GM19328 (cell line): ENCODE measurements around the gene AVPR1B.

Experiments used
- ATAC-seq: cut with Tn5 transposase; IDR thresholded peaks from one replicate; pipeline ENCODE4 v1.9.1; 2021; ENCODE audit warnings: mild to moderate bottlenecking, moderate library complexity; ENCODE audit not compliant: unreplicated experiment

AVPR1B gene, protein sequence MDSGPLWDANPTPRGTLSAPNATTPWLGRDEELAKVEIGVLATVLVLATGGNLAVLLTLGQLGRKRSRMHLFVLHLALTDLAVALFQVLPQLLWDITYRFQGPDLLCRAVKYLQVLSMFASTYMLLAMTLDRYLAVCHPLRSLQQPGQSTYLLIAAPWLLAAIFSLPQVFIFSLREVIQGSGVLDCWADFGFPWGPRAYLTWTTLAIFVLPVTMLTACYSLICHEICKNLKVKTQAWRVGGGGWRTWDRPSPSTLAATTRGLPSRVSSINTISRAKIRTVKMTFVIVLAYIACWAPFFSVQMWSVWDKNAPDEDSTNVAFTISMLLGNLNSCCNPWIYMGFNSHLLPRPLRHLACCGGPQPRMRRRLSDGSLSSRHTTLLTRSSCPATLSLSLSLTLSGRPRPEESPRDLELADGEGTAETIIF

DNA sequence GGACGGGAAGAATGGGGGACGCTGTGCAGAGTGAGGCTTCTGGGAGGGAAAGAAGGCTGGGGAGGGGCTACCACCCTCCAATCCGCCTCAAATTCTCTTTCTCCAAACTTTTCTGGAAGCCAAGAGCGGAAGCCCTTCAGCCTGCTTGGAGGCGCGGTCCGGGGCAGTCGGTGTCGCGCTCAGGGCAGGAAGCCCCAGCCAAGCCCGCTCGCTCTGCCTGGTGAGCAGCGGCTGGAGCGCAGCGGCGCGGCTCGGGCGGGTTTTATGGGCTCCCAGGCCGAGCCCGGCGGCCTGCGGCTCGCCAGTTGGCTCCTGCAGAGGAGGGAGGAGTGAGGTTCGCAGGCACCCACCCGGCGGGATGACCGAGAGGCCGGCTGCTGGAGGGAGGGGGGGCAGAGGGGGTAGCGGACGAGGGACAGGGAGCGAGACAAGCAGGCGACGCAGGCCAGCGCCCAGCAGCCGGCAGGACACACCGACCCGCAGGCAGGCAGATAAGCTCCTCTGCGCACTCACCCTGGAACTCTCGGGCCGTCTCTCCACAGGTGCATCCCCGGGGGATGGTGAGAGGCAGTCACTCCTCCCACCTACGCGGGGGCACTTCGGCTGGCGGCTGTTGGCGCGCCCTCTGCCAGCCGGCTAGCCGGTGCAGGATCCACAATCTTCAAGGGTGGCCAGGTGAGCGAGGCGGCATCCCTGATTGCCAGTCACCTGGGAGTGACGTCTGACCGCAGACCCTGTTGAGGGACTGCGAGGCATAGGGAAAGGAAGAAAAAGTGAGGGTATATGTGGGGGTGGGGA is at the start of gene AVPR1B:
Gene AVPR1B, minus strand, starts transcription at position 238 of the 798 bp plus-strand sequence. CDS start 498 bp downstream, outside the sequence.
- ATAC-seq, result no peak

DNA sequence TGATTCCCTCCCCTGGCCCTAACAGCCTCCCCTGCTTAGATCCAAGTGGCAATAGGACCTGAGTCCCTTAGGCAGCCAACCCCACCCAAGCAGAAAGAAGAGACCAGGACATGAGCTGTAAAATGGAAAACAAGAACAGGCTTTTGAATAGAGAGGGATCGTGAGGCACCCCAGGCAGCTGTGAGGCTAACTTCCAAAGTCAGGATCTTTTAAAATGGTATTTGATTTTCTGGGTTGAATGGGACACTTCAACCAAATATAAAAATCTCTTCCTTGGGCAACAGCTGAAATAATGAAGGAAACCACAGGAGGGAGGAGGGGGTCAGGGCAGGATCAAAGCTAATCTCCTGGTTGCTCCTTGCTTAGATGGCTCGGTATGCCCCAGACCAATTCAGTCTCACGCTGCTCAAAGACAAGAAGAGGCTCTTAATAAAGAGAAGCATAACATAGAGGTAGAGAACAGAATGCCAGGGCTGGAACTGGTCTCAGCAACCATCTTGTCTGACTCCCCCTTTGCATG is 28.6 kb upstream of the AVPR1B start:
- no peak for ATAC-seq

DNA sequence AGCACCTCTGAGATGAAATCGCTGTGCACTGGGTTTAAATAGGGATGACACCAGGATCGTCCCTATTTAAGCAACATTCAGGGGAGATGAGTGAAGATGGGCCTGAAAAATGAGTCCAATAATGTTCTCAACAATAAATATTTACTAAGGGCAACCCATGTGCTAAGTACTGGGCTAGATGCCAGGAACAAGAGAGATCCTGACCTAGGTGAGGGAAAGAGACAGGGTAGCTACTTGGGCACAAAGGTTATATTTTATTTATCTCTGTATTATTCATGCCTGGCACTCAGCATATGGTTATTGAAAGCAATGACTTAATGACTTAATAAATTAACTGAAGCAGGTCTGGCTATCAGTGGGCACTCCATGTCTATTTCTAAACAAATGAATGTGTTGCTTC is 27.4 kb upstream of the AVPR1B start:
- no peak for ATAC-seq

DNA sequence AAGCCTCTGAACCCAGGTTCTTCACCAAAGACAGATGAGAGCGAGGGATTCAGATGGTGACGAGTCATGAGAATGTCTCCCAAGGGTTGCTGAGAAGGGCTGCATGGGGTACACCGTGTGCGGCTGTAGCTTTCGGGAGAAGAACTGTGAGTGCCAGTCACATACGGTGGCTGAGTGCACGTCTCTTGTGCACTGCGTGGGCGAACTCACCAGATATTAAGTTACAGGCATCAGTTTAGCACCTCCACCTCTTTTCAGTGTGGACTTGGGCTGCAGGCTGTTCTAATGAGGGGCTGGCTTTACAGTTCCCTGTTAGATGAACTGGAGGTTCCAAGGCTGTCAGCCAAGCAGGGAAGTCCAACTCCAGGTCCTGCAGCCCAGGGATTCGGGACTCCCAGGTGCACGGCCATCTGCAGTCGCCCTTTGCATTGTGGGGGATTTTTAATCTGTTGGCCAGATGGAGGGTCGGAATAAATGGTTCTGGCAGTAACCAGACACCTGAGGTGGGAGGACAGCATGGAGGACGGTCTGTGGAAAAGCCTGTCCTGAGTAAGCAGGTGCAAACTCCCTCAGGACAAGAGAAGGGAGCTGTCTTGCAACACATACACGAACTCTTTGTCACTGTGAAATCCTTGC is 26.5 kb upstream of the AVPR1B start:
- no peak for ATAC-seq

DNA sequence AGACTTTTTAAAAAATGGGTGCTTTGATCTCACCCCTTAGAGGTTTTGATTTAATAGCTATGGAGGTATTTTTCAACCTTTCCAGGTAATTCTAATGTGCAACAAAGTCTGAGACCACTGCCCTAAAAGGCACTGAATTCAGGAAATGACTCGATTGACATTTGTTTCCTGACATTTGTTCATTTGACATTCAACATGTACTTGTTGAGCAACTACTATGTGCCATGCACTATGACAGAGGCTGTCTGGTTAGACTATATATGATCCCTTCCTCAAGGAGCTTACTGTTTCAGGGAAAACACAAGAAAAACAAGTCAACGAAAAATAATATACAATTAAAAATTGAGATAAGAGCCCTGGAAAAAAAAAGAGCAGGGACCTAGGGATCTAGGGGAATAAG is 25.6 kb upstream of the AVPR1B start:
- no peak for ATAC-seq

DNA sequence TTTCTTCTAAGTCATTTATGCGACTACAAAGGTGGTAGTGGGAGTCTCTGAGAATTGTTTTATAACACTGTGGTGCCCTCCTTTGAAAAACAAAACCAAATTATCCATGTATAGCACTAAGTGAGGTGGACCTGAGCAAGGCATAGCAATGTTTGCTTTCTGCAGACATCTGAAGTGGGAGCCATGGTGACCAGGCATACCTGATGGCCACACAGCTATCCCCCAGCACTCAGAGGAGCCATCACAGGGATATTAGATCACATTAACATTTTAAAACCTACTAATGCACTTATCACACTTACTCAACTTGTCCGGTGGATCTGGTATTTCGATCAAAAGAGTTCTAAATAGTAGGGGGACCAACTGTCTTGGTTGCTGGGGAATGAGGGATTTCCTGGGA is 24.8 kb upstream of the AVPR1B start:
- ATAC-seq, result no peak

DNA sequence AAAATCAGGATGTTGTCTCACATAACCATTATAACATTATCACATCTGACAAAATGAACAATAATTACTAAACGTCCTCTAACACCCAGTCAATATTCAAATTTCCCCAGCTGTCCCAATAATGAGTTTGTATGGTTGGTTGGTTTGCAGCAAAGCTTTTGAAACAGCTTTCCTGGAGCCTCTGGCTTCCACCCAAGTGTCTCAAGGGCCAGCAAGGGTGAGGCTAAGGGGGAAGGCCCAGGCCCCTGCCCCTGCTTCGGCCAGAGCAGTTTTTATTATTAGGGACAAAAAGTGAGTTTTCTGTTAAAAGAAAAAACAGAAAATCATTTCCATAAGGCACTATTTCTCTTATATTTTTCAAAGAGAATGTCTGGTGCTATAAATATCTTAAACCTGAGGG is 19.1 kb upstream of the AVPR1B start:
- no peak for ATAC-seq

DNA sequence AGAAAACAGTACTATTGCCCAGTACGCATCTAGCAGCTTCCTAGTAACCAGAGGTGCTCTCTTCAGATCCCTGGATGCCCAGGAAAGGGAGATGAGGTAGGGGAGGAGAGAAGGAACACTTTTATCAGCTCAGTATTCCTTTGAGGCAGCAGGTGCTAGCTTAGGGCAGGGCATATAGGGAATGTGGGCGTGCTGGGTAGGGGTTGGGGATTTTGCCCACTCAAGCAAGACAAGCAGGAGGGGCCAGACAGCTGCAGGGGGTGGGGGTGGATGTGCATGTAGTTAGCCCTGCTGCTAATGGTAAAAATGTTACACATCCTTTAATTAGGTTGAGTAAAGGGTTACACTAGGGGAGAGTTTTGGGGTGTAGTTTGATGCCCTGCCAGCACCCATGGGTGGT is 18.1 kb upstream of the AVPR1B start:
- no peak for ATAC-seq

DNA sequence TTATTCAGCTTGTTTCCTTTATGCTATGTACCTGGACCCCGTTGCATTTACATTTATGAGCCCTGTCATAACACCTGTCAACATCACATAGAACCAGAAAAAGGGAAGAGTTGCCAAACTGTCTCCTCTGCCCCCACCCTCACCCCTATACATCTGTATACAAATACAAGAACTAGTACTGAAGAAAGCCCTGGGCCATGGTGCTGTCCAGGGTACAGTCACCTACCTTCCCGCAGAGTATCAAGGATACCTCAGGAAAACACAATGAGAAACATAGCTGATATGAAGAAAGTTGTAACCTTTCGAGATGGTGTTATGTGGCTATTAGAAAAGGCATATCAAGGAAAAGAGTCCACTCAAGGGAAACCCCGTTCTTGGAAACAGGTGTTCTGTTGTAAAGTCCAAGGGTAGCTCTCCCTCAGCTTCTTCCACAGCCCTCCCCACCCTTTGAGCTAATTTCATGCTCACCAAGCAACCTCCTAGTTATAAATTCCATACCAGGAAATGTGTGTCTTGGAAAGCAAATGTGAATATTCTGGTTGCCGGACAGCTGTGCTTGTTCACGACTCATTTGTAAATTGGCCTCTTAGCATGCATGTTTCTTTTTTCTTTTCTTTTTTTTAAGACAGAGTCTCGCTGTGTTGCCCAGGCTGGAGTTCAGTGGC is 16.7 kb upstream of the AVPR1B start:
- no peak for ATAC-seq

DNA sequence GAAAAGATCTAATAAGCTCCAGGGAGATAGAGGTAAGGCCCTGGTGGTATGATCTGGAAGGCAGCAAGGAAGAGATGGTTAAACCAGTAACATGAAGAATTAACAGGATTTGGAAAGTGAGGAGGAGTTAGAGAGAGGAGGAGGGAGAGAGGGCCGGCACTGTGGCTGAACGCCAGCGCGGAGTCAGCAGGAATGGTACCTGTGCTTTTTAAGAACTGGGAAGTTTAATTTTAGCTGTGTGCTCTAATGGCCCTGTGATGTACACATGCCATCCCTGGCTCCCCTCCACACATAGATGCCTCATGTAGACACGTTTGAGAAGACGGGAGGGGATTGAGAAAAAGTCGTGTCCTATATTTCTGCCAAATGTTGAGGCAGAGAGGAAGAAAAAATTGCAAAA is 13.8 kb upstream of the AVPR1B start:
- ATAC-seq, result no peak

DNA sequence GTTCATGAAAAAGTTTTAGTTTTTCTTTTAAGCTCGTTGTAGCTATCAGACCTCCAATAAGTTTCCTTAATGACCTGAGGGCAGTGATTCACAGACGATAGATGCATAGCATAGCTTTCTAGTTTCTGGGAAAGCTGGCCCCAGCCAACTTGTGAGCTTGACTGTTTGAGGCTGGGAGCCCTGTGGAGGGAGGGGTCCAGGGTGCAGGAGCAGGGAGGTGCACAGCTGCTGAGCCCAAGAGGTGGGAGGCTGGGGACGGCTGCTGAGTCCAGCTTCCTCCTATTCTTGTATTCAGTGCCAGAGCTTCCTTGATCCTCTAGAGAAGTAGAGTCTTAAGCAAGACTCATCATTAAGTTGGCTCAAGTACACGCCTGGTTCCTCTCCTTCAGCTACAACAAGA is 11.0 kb upstream of the AVPR1B start:
- no peak for ATAC-seq

DNA sequence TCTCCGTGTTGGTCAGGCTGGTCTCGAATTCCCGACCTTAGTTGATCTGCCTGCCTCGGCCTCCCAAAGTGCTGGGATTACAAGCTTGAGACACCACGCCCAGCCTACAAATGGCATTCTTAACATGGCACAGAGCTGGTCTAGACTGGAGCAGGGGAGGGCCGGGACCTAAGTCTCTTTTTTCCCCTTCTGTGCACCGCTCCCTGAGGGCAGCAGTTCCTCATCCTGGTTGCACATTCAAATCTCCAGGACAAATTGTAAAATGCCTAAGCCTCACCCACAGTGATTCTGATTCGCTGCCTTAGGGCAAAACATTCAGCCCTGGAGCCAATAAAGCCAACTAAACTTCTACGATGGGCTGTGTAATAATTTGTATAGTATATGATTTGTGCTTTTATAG is 10.1 kb upstream of the AVPR1B start:
- no peak for ATAC-seq

DNA sequence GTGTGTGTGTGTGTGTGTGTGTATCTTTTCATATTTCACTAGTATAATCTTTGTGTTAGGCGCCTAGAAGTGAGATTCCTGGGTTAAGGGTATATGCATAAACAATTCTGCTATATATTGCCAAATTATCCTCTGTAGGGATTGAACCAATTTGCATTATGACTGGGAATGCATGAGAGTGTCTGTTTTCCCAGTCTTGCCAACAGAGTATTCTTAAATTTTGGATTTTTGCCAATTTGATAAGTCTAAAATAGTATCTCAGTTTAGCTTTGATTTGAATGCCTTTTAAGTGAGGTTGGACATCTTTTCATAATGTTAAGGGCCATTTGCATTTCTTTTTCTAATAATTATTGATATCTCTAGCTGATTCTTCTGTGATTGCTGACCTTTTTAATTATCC is 8.2 kb upstream of the AVPR1B start:
- ATAC-seq, result no peak

DNA sequence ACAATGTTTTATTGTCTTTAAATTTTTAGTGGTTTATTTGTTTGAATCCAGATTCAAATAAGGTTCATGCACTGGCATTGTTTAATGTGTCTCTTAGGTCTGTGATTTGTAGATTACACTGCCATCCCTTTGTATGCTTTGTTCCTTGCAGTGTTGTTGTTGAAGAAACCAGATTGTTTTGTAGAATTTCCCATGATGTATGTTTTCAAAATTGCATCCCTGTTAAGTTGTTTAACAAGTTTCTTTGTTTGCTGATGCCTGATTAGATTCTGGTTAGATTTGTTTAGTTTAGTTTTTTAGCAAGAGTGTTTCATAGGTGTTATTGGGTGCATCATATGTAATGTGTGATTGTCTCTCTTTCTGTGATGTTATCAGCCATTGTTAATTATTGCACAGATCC is 5.5 kb upstream of the AVPR1B start:
- no peak for ATAC-seq

DNA sequence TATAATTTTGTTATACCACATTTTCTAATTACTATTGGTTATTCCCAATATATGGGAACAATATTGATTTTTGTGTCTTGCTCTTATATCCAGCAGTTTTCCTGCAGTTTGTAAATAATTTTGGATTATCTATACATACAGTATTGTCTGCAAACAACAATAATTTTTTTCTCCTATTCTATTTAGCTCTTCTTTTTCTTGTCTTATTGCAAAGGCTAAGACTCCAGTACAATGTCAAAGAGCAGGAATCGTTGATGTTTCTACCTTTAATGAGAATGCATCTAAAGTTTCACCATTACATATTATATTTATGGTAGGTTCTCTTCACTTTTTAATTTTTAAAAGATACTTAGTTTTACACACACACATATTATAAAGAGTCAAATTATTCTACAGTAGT is 4.1 kb upstream of the AVPR1B start:
- ATAC-seq, result no peak

DNA sequence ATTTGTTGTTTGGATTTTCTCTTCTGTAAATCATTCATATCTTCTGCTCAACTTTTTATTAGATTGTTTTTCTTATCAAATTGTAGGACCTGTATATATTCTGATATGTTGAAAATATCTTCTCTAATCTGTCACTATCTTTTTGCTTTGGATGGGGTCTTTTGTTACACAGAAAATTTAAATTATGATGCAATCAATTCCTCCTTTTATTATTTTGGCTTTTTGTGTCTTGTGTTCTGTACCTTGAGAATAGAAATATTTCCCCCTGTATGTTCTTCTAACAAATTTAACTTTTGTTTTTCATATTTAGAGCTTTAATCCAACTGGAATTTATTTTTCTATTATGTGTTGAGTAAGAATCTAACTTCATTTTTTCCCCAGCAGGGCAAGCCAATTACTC is 3.2 kb upstream of the AVPR1B start:
- ATAC-seq, result no peak

DNA sequence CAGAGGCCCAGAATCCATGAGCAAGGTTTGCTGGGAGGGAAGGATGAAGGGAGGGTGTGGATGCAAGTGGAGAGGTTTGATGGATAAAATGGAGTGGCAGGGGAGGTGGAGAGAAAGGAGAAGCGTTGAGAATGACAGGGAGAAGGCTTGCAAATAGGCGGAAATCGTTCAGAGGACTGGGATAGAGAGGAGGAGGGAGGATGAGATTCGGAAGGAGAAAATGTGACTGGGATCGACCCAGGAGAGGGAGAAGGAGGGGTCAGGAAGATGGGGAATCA is 376 bp downstream of the AVPR1B start:
- no peak for ATAC-seq

DNA sequence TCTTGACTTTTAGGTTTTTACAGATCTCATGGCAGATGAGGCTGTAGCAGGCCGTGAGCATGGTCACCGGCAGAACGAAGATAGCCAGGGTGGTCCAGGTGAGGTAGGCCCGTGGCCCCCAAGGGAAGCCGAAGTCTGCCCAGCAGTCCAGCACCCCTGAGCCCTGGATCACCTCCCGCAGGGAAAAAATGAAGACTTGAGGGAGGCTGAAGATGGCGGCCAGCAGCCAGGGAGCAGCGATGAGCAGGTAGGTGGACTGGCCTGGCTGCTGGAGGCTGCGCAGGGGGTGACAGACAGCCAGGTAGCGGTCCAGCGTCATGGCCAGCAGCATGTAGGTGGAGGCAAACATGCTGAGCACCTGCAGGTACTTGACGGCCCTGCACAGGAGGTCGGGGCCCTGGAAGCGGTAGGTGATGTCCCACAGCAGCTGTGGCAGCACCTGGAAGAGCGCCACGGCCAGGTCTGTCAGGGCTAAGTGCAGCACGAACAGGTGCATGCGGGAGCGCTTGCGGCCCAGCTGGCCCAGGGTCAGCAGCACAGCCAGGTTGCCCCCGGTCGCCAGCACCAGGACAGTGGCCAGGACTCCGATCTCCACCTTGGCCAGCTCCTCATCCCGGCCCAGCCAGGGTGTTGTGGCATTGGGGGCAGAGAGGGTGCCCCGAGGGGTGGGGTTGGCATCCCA is 856 bp downstream of the AVPR1B start:
- no peak for ATAC-seq

DNA sequence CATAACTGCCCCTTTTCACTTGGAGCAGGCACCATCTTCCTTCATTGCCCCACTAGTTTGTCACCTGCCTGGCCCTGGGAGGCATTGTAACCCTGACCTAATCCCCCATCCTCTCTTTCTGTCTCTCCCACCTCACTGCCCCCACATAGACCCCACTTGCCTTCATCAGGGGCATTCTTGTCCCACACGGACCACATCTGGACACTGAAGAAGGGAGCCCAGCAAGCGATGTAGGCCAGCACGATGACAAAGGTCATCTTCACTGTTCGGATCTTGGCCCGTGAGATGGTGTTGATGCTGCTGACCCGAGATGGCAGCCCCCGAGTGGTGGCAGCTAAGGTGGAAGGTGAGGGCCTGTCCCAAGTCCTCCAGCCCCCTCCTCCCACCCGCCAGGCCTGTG is 1.4 kb downstream of the AVPR1B start:
- ATAC-seq, result no peak

DNA sequence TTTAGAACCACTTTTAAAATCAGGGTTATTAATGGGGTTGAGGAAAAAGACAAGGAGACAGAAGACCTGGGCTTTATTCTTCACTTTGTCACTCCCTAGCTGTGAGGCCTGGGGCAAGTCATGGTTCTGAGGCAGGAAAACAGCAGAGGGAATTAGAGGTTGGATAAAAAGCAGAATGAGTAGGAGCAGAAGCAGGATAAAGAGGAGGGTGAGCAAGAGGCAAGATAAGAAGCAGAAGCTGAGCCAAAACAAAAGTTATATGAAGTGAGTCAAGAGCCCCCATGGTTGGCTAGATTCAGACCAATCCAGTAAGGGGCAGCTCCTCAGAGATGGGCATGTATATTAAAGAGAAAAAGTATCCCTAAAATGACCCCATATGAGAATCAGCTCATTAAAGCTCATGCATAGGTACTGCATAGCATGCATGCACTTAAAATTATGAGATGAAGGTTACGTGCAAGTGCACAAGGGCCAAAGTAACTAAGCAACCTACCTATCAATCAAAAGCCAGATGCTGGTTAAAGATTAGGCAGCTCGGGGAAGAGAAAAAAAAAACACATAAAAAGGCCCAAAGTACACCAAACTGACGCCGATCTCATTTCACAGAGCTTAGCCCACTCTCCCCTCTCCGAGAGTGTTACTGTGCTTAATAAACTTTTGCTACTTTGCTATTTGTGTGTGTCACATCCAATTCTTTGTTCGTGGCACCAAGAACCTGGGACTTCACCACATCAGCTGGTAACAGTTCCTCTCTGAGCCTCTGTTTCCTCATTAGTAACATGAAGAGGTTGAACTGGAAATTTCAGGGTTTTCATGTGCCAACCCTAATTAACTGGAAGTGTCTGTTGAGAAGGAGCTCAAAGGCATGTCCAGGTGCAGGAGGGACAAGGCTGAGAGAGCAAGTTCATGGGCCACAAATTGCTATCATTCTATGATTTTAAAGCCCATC is 2.2 kb downstream of the AVPR1B start:
- no peak for ATAC-seq
